HG03196 (cell line): ENCODE measurements around the gene APOF.
"Not testable (repeated sequence)": the region's sequence is repeated elsewhere in the genome, so short reads cannot be mapped to it uniquely, and the experiment has no call there.

ENCODE experiments used
- ATAC-seq: cut with Tn5 transposase; IDR thresholded peaks from one replicate; pipeline ENCODE4 v1.9.1; 2021; ENCODE audit not compliant: unreplicated experiment

The APOF gene

DNA sequence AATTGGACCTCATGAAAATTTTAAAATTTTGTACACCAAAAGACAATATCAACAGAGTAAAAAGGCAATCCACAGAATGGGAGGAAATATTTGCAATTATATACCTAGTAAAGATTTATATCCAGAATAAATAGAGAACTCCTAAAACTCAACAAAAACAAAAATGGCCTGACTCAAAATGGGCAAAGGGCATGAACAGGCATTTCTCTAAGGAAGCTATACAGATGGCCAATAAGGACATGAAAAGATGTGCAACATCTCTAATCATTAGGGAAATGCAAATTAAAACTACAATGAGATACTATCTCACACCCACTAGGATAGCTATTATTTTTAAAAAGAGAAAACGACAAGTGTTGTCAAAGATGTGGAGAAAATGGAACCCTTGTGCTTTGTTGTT, 10.9 kb upstream of the APOF start:
- no peak for ATAC-seq

GRCh38 chr12:56366948-56367347, 4.3 kb upstream of the APOF start:
- ATAC-seq: no peak

- no peak for ATAC-seq
Measured at GRCh38 chr12:56361487-56362129, 1.0 kb downstream of the APOF start.

DNA sequence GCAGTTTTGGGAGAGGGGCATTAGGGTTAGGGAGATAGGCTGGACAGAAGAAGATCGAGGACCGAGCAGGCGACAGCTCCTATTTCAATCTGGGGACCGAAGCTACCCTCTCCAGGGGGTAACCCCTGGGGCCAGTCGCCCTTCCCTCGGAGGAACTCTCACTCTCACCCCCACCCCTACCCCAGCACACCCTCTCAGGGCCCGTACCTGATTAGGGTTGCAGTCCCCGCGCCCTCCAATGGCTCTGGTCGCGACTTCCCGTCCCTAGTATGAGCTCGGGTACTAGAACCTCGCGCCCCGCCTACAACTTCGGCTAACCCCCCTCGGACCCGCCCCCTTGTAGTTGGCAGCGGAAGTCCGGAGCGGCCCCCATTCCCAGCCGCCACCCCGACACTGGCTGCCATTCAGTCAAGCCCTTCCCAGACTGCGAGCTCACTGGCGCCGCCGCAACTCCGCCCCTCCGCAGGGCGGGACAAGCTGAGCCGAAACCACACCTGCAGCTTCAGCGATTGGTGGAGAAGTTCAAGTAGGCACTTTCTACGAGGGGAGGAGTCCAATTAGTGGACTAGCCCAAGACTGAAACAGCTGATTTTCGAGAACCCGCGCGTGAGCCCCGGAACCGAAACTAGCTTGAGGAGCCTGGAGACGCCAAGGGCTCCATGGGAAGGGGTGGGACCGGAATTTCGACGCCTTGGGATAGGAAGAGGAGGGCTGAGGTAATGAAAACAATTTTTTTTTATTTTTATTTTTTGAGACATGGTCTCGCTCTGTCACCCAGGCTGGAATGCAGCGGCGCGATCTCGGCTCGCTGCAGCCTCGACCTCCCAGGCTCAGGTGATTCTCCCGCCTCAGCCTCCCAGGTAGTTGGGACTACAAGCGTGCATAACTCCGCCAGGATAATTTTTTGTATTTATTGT, 2.5 kb downstream of the APOF start, which contains the start of gene STAT2:
Gene STAT2 (minus strand): TSS at position 257 of the 917 bp plus-strand sequence. CDS start 3,536 bp downstream, outside the sequence.
- ATAC-seq: peak; percentile 93

DNA sequence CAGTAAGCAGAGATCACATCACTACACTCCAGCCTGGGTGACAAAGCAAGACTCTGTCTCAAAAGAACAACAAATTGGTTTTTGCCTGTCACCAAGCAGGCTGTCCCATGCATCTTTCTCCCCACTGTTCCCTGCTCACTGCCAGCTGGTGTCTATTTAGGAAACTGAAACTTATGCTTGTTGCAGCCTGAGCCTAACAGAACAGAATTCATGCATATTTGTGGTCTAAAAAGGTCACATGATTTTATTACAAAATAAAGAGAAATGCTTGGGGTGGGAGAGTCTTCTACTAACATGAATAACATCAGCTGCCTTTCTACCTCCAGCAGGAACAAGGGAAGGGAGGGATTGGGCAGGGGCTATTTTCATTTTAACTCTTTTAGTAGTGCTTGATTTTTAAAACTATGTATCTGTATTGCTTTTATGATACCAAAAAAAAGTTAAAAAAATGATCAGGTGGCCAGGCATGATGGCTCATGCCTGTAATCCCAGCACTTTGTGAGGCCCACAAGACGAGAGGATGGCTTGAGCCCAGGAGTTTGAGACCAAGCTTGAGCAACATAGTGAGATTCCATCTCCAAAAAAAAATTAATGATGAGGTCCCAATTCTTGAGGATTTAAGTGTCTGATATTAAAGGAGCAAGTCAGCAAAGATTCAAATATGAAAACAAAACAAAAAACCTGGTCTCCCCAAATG, 3.7 kb downstream of the APOF start:
- no peak for ATAC-seq

DNA sequence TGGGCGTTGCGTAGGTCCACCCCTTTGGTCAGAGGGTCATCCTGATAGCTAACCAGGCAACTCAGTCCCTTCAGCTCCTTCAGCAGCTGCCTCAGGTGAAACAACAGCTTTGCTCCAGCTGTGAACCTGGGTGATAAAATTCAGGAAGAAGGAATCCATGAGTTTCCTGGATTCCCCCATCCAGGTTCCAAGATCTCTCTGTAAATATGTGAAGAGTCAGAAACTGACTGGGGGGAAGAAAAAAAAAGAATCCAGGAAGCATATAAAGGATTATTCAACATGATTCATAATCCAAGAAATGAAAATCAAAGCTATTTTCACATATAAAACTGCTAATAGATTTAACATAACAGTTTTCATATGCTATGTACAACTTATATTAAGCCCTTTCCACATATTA, 11.3 kb downstream of the APOF start:
- ATAC-seq: no peak

- no peak for ATAC-seq
Measured at GRCh38 chr12:56350662-56351061, 12.0 kb downstream of the APOF start.

- ATAC-seq: no peak
Measured at GRCh38 chr12:56348776-56349175, 13.9 kb downstream of the APOF start.

- not testable (repeated sequence) for ATAC-seq
Measured at GRCh38 chr12:56347255-56347654, 15.4 kb downstream of the APOF start.

DNA sequence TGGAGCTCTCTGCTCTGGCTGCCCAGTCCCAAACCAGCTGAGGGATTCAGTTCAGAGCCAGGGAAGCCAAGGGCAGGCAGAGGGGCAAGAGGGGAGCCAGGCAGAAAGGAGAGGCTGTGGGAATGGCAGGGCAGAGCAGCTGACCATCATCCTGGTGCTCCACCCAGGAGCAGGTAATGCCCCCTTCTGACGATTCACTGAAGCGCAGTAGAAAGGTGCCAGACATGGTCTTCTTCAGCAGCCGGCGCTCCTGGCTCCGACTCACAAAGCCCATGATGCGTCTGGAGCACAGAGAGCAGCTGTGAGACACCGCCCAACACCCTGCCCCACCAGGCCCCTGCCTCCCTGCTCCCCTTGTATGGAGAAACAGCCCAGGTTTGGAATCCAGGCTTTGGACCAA, 16.0 kb downstream of the APOF start:
- ATAC-seq: no peak

GRCh38 chr12:56342290-56342689, 20.4 kb downstream of the APOF start:
- ATAC-seq: not testable (repeated sequence)

DNA sequence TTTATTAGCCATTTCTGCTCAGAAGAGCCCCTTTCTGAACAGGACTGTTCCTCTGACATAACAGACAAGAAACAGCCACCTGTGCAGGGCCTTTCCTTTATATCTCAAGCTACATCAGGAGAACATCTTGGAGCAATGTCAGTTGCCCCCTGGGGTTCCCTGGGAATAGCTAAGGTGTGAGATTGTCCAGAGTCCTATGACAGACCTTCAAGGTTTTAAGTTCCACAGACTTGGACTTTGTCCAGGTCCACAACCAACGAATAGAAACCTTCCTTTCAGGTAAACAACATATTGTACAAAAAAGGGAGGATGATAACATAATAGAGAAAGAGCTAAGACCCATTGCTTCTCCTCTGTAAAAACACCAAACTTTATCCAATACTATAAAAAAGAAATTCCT, 21.0 kb downstream of the APOF start:
- no peak for ATAC-seq

GRCh38 chr12:56339158-56339422, 23.6 kb downstream of the APOF start:
- no peak for ATAC-seq

DNA sequence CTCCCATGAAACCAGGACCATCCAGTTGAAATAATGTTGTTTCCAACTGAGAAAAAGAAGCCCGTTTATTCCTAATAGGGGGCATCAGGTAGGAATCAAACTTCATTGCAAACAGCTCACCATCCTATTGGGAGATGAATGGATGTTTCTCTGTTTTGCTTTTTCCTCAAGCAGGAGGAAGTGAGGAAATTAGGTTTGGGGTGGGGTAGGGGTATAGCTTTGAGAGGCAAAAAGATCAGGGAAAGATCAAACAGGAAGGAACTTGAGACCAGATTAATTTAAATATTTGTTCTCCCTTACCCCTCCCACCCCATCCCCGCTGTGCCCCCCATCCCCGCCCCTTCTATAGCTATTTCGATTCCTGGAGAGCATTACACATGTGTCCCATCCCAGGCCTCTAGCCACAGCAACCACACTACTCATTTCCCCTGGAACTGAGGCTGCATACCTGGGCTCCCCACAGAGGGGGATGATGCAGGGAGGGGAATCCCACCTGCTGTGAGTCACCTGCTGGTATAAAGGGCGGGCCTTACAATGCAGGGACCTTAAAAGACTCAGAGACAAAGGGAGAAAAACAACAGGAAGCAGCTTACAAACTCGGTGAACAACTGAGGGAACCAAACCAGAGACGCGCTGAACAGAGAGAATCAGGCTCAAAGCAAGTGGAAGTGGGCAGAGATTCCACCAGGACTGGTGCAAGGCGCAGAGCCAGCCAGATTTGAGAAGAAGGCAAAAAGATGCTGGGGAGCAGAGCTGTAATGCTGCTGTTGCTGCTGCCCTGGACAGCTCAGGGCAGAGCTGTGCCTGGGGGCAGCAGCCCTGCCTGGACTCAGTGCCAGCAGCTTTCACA, 24.1 kb downstream of the APOF start, which contains the start of gene IL23A:
Gene IL23A (plus strand): TSS at position 577 of the 850 bp plus-strand sequence. CDS start 161 bp downstream, at position 738.
- ATAC-seq: no peak

GRCh38 chr12:56337753-56338251, 24.9 kb downstream of the APOF start:
- no peak for ATAC-seq

- no peak for ATAC-seq
Measured at GRCh38 chr12:56336361-56337167, 26.1 kb downstream of the APOF start.

DNA sequence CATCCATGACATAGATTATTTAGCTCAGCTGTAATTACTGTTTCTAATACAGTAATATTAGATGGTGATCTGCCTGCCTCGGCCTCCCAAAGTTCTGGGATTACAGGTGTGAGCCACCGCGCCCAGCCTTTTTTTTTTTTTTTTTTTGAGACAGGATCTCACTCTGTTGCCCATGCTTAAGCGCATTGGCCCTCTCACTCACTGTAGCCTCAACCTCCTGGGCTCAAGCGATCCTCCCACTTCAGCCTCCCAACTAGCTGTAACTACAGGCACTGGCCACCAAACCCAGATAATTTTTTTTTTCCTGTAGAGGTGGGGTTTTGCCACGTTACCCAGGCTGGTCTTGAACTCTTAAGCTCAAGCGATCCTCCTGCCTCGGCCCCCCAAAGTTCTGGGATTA, 27.1 kb downstream of the APOF start:
- ATAC-seq: not testable (repeated sequence)

GRCh38 chr12:56334490-56334793, 28.2 kb downstream of the APOF start:
- no peak for ATAC-seq

DNA sequence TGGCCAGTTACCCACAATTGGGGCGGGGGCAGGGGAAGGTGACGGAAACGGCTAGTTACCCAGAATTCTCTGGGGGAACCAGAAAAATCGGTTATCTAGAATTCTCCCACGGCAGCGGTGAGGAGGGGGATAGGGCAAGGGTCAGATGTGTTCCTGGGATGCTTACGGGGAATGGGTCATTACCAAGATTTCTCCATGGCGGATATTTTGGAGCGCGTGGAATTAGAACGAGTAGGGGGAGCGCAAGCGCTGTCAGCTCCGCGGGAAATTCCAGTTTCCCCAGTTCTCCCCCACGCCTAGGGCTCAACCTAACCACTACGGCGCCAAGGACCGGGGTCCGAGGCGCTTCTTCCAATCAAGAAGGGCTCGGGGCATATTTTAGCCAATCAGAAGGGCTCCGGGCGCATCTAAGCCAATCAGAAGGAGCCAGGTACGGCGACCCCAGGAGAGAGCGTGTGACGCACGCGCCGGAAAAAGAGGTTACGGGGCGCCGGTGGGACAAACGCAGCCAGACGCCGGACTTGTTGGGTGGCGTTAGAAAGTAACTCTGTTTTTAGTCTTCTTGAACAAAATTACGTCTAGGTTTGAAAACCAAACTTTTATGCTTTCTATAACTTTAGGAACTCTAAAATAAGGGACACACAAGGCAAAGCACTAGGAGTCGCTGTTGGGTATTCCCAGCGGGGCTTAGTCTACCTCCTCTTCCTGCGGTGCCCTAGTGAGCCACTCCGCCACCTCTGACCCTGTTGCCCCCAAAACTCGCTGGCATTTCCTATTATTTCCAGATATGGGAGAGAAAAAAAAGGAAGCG, 28.8 kb downstream of the APOF start, which contains the start of gene PAN2:
Gene PAN2 (minus strand): TSS at position 322 of the 811 bp plus-strand sequence. CDS start 906 bp downstream, outside the sequence.
- peak; percentile 92 for ATAC-seq
